ENCODE data around the gene ABCB1. TPM values are rescaled to one million over a fixed set of nuclear protein-coding genes. Genes with fewer than 3 reads are reported as not detected.

The ABCB1 gene
- 4.3 TPM for total RNA-seq
- long read RNA-seq, full-length matches to known transcripts: 2 of 4 reads
- long read RNA-seq, partial matches to known transcripts: 1 of 4 reads
- long read RNA-seq, other reads (novel, unspliced or antisense): 1 of 4 reads

DNA sequence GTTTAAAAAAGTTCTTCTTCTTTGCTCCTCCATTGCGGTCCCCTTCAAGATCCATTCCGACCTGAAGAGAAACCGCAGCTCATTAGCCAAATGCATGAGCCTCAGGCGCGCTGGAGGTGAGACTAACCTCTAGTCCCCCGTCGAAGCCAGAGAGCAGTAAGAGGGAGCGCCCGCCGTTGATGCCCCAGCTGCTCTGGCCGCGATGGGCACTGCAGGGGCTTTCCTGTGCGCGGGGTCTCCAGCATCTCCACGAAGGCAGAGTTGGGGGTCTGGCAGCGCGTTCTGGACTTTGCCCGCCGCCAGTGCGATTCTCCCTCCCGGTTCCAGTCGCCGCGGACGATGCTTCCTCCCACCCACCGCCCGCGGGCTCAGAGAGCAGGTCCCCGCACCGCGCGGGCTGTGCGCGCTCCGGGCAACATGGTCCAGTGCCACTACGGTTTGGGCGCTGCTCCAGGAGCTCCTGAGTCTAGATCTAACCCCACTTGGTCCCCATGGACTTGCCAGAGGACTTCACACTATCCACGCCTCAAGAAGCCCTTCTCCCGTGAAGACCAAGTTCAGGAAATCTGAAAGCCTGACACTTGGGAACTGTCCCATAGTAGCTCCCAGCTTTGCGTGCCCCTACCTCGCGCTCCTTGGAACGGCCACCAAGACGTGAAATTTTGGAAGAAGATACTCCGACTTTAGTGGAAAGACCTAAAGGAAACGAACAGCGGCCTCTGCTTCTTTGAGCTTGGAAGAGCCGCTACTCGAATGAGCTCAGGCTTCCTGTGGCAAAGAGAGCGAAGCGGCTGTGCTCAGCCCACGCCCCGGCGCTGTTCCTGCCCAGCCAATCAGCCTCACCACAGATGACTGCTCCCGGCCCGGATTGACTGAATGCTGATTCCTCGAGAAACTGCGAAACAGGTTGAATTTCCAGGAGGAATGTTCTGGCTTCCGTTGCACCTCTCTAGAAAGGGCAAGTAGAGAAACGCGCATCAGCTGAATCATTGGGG lies at the start of gene ABCB1:
ABCB1 (minus strand) TSS at position 755 of the 995 bp plus-strand sequence; CDS start at position 55, 700 bp downstream.
- Histone ChIP-seq H3K27me3 (ENCODE audit: low read depth) (peaks cover 15% of the 10 kb centered on the region), H3K4me3 (peak within 1 kb of the TSS; percentile 51), H3K9me3 (no peaks in the 10 kb centered on the region), H3K4me1 (no peaks in the 10 kb centered on the region), H3K27ac (no peak within 1 kb of the TSS), H3K36me3 (no peaks in the 10 kb centered on the region)
- TF ChIP-seq, protein P1, sequence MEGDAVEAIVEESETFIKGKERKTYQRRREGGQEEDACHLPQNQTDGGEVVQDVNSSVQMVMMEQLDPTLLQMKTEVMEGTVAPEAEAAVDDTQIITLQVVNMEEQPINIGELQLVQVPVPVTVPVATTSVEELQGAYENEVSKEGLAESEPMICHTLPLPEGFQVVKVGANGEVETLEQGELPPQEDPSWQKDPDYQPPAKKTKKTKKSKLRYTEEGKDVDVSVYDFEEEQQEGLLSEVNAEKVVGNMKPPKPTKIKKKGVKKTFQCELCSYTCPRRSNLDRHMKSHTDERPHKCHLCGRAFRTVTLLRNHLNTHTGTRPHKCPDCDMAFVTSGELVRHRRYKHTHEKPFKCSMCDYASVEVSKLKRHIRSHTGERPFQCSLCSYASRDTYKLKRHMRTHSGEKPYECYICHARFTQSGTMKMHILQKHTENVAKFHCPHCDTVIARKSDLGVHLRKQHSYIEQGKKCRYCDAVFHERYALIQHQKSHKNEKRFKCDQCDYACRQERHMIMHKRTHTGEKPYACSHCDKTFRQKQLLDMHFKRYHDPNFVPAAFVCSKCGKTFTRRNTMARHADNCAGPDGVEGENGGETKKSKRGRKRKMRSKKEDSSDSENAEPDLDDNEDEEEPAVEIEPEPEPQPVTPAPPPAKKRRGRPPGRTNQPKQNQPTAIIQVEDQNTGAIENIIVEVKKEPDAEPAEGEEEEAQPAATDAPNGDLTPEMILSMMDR (IDR thresholded peaks at IDR 0.05): no peak
- intact Hi-C loops (cut with DNase I): no loop called here
- ATAC-seq (peak; percentile 87 to 92), DNase-seq (peak; percentile 46)

DNA sequence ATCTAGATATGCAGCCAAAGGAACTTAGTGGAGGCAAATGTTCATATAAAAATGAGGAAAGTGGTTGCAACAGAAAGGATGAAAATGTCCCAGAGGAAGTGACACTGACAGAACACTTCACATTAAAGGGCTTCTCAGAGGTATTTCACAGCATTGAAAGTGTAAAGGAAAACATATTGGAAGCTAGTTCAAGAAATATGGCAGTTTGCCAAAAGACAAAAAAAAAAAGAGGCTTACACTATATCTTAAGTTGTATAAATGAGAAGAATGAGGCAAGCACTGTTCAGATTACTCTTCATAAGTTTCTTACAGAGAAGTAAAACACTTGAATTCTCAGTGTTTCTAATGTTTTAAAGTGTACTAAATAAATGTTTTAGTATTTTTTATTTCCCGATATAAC lies 47.6 kb upstream of the ABCB1 start:
- ATAC-seq: no peak
- TF ChIP-seq, protein P1 (IDR thresholded peaks at IDR 0.05): no peak
- intact Hi-C loops (cut with DNase I): no loop called here
- Histone ChIP-seq H3K9me3 (no peaks in the 10 kb centered on the region), H3K4me3 (no peak overlapping the region), H3K36me3 (no peaks in the 10 kb centered on the region), H3K27me3 (ENCODE audit: low read depth) (no peaks in the 10 kb centered on the region), H3K27ac (no peak overlapping the region), H3K4me1 (no peaks in the 10 kb centered on the region)
- no peak for DNase-seq

DNA sequence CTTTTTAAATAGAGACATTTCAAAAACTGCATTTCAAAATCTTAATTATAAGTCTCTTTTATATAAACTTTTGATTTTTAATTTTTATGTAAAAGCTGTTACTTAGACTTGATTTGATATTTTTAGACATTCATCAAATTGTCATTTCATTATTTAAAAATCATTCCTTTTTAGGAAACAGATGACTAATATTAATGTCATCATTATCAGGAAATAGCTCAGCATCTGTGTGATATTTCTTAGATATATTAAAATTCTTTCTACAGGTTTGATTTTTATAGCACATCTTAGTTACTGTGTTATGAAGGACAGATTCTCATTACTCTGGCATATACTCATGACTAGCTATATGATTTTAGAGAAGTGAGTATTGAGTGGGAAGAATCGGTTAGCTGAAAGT lies 44.8 kb upstream of the ABCB1 start:
- no peaks in the 10 kb centered on the region for H3K36me3 ChIP-seq
- ATAC-seq (no peak), DNase-seq (no peak)
- H3K27me3 ChIP-seq (ENCODE audit: low read depth): no peaks in the 10 kb centered on the region
- intact Hi-C loops (cut with DNase I): no loop called here
- TF ChIP-seq, protein P1 (IDR thresholded peaks at IDR 0.05): no peak
- no peaks in the 10 kb centered on the region for H3K9me3 ChIP-seq
- no peak overlapping the region for H3K4me3 ChIP-seq
- no peak overlapping the region for H3K27ac ChIP-seq
- H3K4me1 ChIP-seq: no peaks in the 10 kb centered on the region

DNA sequence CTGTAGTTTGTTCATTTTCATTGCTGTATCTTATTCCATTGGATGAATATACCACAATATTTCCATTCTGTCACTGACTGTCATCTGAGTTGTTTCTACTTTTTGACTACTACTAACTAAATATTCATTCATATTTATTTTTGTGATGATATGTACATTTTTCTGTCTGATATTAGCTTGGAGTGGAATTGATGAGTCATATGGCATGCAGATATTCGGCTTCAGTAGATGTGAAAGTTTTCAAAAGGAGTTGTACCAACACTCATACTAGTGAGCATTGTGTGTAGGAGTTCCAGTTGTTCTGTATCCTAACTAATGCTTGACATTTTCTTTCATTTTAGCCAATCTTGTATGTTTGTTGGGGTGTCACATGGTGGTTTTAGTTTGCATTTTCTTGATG lies 35.2 kb upstream of the ABCB1 start:
- no peaks in the 10 kb centered on the region for H3K4me1 ChIP-seq
- no peaks in the 10 kb centered on the region for H3K27me3 ChIP-seq (ENCODE audit: low read depth)
- no peak overlapping the region for H3K27ac ChIP-seq
- DNase-seq (no peak), ATAC-seq (no peak)
- H3K4me3 ChIP-seq: no peak overlapping the region
- TF ChIP-seq, protein P1 (IDR thresholded peaks at IDR 0.05): no peak
- H3K9me3 ChIP-seq: no peaks in the 10 kb centered on the region
- H3K36me3 ChIP-seq: no peaks in the 10 kb centered on the region
- intact Hi-C loops (cut with DNase I): no loop called here

DNA sequence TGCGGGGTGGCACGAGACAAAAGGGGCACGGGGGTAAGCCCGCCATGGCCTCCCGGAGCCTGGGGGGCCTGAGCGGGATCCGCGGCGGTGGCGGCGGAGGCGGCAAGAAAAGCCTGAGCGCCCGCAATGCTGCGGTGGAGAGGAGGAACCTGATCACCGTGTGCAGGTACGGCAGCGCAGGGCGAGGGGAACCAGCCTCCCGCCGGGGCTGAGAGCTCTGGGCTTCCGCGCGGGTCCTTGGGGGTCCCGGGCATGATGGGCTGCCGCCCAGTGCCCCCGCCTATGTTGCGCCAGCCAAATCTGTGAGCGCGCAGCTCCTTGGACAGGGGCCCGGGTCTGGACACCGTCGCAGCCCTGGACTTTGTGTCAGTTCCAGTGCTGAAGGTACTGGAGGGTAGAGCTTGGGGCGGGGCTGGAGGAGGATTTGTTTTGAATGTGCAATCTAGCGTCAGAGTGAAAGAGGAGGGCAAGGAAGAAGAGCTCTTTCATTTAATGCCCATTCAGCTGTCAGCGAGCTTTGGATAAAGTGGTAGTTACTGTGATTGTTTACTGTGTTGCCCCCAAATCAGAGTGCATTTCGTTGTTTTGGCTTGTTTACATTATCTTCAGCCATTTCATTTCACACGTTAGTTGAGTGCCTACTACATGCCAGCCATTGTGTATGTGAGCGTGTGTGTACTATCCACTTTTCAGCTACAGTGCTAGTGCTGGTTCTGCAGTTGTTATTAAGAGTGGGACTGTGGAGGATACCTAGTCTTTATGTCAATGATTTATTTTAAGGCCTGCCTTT lies 28.3 kb upstream of the ABCB1 start:
- H3K9me3 ChIP-seq: no peaks in the 10 kb centered on the region
- H3K27ac ChIP-seq: no peak overlapping the region
- H3K4me3 ChIP-seq: peak overlapping the region; percentile 66
- DNase-seq: peak; percentile 51
- intact Hi-C loops (cut with DNase I): no loop called here
- H3K27me3 ChIP-seq (ENCODE audit: low read depth): peaks cover 13% of the 10 kb centered on the region
- no peaks in the 10 kb centered on the region for H3K36me3 ChIP-seq
- peak; percentile 55 to 59 for ATAC-seq
- peaks cover 17% of the 10 kb centered on the region for H3K4me1 ChIP-seq
- TF ChIP-seq, protein P1 (IDR thresholded peaks at IDR 0.05): no peak
